Measurements from ENCODE around the gene OR2B2. TPM values are rescaled to one million over a fixed set of nuclear protein-coding genes. Genes with fewer than 3 reads are reported as not detected.

OR2B2 gene
- polyA plus RNA-seq, 4 donors, result not detected

- DNase-seq (ENCODE audit: low read depth in 4 of 4, low spot score in 2 of 4), result no peak
These were observed 43.9 kb downstream of the OR2B2 start for GRCh38 chr6:27868311-27868710.

DNA sequence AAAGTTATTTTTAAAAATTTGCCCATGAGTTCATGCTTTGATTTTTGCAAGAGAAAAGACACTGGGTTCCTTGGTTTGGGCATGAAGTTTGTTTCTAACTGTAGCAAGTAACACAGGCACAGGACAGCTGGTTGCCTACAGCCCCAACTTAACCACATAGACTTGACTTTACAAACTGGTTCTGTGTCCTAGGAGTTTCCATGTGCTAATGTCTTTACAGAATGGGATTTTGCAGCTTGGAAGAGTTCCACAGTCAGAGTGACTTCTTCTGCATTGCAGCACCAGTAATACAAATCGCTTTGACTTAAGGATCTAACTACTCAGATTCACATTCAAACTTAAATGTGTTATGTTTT lies 44.3 kb downstream of the OR2B2 start:
- no peak for DNase-seq (ENCODE audit: low read depth in 4 of 4, low spot score in 2 of 4)

- DNase-seq (ENCODE audit: low read depth in 4 of 4, low spot score in 2 of 4), result peak in 3 of 4 donors; percentile 81 to 86 (median 84)
These were observed 44.9 kb downstream of the OR2B2 start for GRCh38 chr6:27867051-27867944.

- DNase-seq (ENCODE audit: low read depth in 4 of 4, low spot score in 2 of 4), result peak in 3 of 4 donors; percentile 39 to 81 (median 65)
These were observed 45.7 kb downstream of the OR2B2 start for GRCh38 chr6:27866357-27867050.

DNA sequence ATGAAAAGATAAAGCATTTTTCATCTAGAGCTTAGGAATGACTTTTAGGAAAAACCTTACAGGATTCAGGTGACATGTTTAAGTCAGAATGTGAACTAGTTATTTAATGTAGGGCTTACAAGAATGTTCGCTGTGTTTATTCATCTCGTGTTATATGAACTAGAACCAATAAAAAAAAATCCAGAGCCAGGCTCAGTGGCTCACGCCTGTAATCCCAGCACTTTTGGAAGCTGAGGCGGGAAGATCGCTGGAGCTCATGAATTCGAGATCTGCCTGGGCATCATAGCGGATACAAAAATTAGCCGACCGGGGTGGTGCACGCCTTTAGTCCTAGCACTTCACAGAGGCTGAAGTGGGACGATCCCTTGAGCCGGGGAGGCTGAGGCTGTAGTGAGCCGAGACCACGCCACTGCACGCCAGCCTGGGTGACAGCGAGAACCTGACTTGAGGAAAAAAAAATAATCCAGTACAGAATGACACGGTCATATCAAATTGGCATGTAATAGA lies 46.3 kb downstream of the OR2B2 start:
- DNase-seq (ENCODE audit: low read depth in 4 of 4, low spot score in 2 of 4), result peak in 1 of 4 donors; percentile 15

- DNase-seq (ENCODE audit: low read depth in 4 of 4, low spot score in 2 of 4), result peak; percentile 88 to 98 (median 96)
These were observed 47.0 kb downstream of the OR2B2 start for GRCh38 chr6:27864906-27865849.

GRCh38 chr6:27863962-27864905 lies 48.0 kb downstream of the OR2B2 start:
- DNase-seq (ENCODE audit: low read depth in 4 of 4, low spot score in 2 of 4), result peak in 1 of 4 donors; percentile 33

DNA sequence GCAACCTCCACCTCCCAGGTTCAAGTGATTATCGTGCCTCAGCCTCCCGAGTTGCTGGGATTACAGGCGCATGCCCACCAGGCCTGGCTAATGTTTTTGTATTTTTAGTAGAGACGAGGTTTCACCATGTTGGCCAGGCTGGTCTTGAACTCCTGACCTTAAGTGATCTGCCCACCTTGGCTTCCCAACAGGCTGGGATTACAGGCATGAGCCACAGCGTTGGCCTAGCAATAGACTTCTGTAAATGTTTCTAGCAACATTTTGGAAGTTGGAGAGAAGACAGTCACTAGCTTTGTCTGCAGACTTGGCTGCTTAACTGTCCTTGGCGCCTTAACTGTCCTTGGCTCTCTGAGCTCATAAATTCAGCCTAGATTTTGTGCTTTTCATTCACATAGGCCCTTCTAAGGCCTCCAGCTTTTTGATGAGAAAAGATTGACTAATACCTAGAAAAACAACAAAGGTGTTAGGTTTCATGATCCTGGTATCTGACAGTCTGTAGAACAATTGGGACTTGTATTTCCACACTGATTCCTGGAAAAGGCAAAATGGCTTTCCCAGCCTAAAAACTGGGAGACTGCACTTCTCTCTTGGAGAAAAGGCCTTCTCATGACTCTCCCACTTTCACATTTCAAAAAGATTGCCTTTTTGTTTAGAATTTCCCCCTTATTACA lies 49.7 kb downstream of the OR2B2 start:
- DNase-seq (ENCODE audit: low read depth in 4 of 4, low spot score in 2 of 4), result no peak

DNA sequence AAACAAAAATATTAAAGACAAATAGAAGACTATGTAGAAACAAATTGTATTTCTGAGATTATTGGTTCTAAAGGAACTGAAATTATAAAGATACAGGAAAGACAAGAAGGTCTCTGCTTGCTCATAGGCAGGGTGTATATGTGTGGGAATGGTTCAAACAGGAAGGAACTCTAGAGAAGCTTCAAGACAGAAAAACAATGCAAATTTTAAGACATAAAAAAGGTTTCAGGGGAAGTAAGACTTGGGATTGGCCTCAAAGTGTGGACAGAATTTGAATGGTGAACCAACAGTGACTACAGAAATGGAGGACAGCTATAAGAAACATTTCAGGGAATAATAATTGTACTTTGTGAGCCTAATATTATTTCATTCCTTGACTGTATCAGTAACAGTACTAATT lies 50.3 kb downstream of the OR2B2 start:
- no peak for DNase-seq (ENCODE audit: low read depth in 4 of 4, low spot score in 2 of 4)

- no peak for DNase-seq (ENCODE audit: low read depth in 4 of 4, low spot score in 2 of 4)
These were observed 50.8 kb downstream of the OR2B2 start for GRCh38 chr6:27861276-27861840.

Other genes with a start within 250 kb of the OR2B2 start
- gene OR2B6, start 44.8 kb upstream of the OR2B2 start, polyA plus RNA-seq (ENCODE audit: insufficient read length in 4 of 4), result under 1 TPM in 2 of 4 donors, not detected in 2; 0.36 to 0.43 TPM
- 1 to 10 TPM; 3.0 to 5.0 (median 4.1) TPM for gene ZNF165, start 168.2 kb upstream of the OR2B2 start, polyA plus RNA-seq (ENCODE audit: insufficient read length in 4 of 4)
- gene ZSCAN16, start 212.2 kb upstream of the OR2B2 start, polyA plus RNA-seq (ENCODE audit: insufficient read length in 4 of 4), result 10 to 100 TPM; 10.5 to 11.7 (median 11.3) TPM
- 10 to 100 TPM; 32.0 to 47.3 (median 41.8) TPM for gene ZKSCAN8, start 229.5 kb upstream of the OR2B2 start, polyA plus RNA-seq (ENCODE audit: insufficient read length in 4 of 4)

All from left renal cortex interstitium (tissue), 4 donors.